GM18505 (cell line): Measurements from ENCODE around the gene GAB1.

Experiments used
- ATAC-seq: cut with Tn5 transposase; IDR thresholded peaks from one replicate; pipeline ENCODE4 v1.9.1; 2021; ENCODE audit not compliant: unreplicated experiment
- POLR2A ChIP-seq: IDR thresholded peaks from 4 replicates; pipeline ENCODE4 v1.6.1; 2011; ENCODE audit warnings: borderline replicate concordance; ENCODE audit not compliant: insufficient read depth, insufficient read length; ENCODE audit errors: extremely low read depth

The GAB1 gene

DNA sequence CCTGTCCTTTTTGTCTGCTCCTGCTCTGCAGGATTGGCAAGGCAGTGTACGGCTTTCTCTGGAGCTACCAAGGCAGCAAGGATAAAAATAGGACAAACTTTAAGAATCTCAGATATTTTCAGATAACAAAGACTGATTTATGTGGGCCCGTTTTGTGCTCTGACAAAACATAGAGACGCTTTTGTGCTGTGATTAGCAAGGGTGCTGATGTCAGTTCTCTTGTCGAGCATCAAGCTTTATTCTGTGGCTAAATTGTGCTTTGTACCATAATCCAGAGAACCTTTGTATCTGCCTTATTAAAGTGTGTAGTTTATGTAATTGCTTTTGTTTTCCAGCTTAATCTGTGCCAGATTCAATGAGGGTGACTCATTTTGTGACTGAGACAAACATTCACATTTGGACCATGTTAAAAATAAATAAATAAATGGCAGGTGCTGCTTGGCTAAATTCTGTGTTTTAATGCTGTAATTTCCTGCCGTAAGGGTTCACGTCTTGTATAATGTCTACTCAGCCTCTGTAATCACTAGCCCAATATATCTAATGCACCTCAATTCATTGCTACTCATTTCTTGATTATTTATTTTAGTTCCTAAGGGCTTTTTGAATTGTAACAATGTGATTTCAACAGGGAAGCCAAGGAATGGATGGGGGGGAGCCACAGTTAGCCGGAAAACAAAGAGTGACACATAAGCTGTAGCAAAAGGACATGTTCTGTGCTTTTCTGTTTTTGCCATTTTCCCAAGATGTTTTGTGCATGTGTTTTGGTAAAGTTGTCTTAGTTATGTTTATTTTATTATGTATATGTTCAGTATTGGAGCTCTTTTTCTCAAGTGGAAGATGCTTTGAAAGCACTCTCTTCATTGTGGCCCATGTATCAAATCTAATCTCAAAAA lies 75.1 kb downstream of the GAB1 start:
- TF ChIP-seq POLR2A = no peak
- ATAC-seq = no peak

GRCh38 chr4:143412420-143412758 lies 75.7 kb downstream of the GAB1 start:
- ATAC-seq = no peak
- TF ChIP-seq POLR2A = no peak

- ATAC-seq = peak; percentile 84
- no peak for TF ChIP-seq POLR2A
These were observed 81.2 kb downstream of the GAB1 start for GRCh38 chr4:143417679-143418403.

- TF ChIP-seq POLR2A = no peak
- ATAC-seq = no peak
These were observed 83.6 kb downstream of the GAB1 start for GRCh38 chr4:143420227-143420626.

DNA sequence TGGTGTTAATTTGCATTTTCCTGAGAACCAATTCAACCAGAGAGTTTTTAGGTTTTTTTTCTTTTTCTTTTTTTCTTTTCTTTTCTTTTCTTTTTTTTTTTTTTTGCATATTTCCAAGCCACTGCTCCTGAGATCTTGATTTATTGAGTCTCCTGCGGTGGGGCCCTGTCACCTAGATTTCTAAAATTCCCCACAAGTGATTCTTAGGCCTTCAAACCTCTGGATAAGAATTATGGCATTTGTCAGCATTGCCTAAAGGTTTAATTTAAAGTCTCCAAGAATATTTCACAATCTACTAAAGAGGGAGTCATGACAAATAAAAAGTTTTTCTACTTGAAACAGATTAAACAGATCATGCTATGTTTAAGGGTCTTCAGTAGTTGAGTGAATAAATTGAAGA lies 84.9 kb downstream of the GAB1 start:
- TF ChIP-seq POLR2A = no peak
- no peak for ATAC-seq

DNA sequence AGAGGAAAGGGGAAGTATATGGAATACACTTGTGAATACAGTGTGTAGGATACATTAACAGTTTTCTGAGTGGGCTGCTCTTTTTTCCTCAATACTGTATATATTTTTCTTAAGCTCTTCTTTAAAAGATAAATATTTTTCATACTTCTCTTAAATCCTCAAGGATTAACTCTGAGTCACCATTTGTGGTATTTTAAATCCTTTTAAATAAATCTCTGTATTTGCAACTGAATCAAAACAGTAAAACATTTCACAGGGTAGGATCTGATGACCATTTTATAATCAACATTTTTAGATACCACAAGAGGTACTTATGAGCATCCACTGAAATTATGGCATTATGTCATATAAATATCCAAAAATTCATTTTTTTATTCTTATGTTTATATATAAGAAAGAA lies 87.6 kb downstream of the GAB1 start:
- ATAC-seq = no peak
- no peak for TF ChIP-seq POLR2A

GRCh38 chr4:143431526-143432257 lies 95.0 kb downstream of the GAB1 start:
- no peak for TF ChIP-seq POLR2A
- no peak for ATAC-seq

DNA sequence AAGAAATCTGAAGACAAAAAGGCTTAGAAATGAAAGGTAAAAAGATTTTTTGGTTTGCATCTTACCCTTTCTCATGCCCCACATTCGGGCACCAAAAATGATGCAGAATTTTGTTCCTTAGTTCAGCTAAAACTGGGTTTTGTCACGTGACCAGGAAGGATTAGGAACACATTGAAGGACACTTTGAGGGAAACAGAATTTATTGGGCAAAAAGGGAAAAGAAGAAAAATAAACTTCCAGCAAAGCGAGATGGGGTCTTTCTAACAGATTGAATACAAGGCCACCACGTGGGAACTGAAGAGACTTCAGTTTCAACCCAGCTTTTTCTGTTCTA lies 95.5 kb downstream of the GAB1 start:
- TF ChIP-seq POLR2A = no peak
- no peak for ATAC-seq

GRCh38 chr4:143433231-143433630 lies 96.6 kb downstream of the GAB1 start:
- TF ChIP-seq POLR2A = no peak
- no peak for ATAC-seq

- no peak for TF ChIP-seq POLR2A
- ATAC-seq = no peak
These were observed 99.3 kb downstream of the GAB1 start for GRCh38 chr4:143435955-143436354.

DNA sequence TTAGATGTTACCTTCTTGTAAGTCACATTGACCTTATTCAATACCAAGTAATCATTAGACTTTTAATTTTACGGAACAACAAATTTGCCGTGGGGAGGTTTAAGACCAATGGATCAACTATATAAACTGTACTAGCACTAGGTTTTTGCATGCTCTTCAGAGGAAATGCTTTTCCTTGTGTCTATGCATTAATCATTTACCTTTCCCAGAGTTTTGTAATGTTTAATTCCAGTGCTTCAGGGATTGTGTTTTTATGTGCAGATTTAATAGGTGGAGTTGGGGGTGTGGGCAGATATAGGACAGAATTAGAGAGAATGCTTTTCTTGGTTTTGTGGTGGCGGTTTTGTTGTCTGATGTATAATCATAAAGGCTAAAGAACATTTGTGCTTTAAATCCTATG lies 100.8 kb downstream of the GAB1 start:
- no peak for TF ChIP-seq POLR2A
- ATAC-seq = no peak

DNA sequence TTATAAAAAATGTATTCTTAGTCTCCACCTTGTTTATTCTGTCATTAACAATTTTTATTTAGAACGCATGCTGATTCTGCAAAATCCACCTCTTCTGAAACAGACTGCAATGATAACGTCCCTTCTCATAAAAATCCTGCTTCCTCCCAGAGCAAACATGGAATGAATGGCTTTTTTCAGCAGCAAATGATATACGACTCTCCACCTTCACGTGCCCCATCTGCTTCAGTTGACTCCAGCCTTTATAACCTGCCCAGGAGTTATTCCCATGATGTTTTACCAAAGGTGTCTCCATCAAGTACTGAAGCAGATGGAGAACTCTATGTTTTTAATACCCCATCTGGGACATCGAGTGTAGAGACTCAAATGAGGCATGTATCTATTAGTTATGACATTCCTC lies 101.3 kb downstream of the GAB1 start:
- ATAC-seq = no peak
- no peak for TF ChIP-seq POLR2A

GRCh38 chr4:143438710-143439109 lies 102.0 kb downstream of the GAB1 start:
- TF ChIP-seq POLR2A = no peak
- no peak for ATAC-seq
